Liver (tissue), 9 donors: Measurements from ENCODE around the gene SF3B5. TPM values are rescaled to one million over a fixed set of nuclear protein-coding genes. Genes with fewer than 3 reads are reported as not detected.

Experiments
- DNase-seq: peaks from one replicate; pipeline ENCODE4 v3.0.0-alpha.2; 2017; ENCODE audit warnings: low spot score
- H3K27ac ChIP-seq, 2 donors: one replicate each; pipeline ENCODE4 v1.7.0; 2013; ENCODE audit warnings: inconsistent platforms in 2 of 2, low read length in 2 of 2, control low read depth in 1 of 2, low read depth in 1 of 2, mild to moderate bottlenecking in 1 of 2
- H3K27me3 ChIP-seq, 4 donors: one replicate each; pipeline versions ENCODE4 v1.6.1 to v1.7.0; 2013; ENCODE audit warnings: low read length in 3 of 4, inconsistent platforms in 1 of 4, mild to moderate bottlenecking in 1 of 4, moderate library complexity in 1 of 4; ENCODE audit not compliant: control insufficient read depth in 4 of 4, insufficient read depth in 4 of 4
- H3K36me3 ChIP-seq, 4 donors: one replicate each; pipeline versions ENCODE4 v1.6.1 to v1.7.0; 2013; ENCODE audit warnings: low read length in 3 of 4, mild to moderate bottlenecking in 3 of 4, low read depth in 1 of 4, moderate library complexity in 1 of 4; ENCODE audit not compliant: control insufficient read depth in 4 of 4, insufficient read depth in 3 of 4
- H3K4me1 ChIP-seq, 4 donors: one replicate each; pipeline versions ENCODE4 v1.6.1 to v1.7.0; 2013; ENCODE audit warnings: low read length in 3 of 4, mild to moderate bottlenecking in 3 of 4, moderate library complexity in 1 of 4; ENCODE audit not compliant: control insufficient read depth in 4 of 4, insufficient read depth in 4 of 4
- H3K4me3 ChIP-seq, 3 donors: one replicate each; pipeline versions ENCODE4 v1.6.1 to v1.7.0; 2013; ENCODE audit warnings: low read length in 3 of 3, control low read depth in 1 of 3, low read depth in 1 of 3, mild to moderate bottlenecking in 1 of 3
- H3K9ac ChIP-seq, 2 donors: one replicate each; pipeline ENCODE4 v1.7.0; 2013; ENCODE audit warnings: low read length in 2 of 2, mild to moderate bottlenecking in 2 of 2, moderate library complexity in 2 of 2, control low read depth in 1 of 2, low read depth in 1 of 2
- H3K9me3 ChIP-seq, 4 donors: one replicate each; pipeline versions ENCODE4 v1.6.1 to v1.7.0; 2013; ENCODE audit warnings: low read length in 3 of 4; ENCODE audit not compliant: control insufficient read depth in 4 of 4
- EGR1 ChIP-seq, 2 donors: IDR thresholded peaks; 2 replicates each; pipeline ENCODE4 v1.6.1; 2016 to 2018; ENCODE audit warnings: antibody characterized with exemption in 2 of 2, low read depth in 2 of 2
- FOXA1 ChIP-seq: IDR thresholded peaks from 2 replicates; pipeline ENCODE4 v1.6.1; 2016; ENCODE audit warnings: antibody characterized with exemption
- FOXA2 ChIP-seq: IDR thresholded peaks from 2 replicates; pipeline ENCODE4 v1.6.1; 2016; ENCODE audit warnings: antibody characterized with exemption
- GABPA ChIP-seq, 2 donors: IDR thresholded peaks in 1 of 2; conservative IDR thresholded peaks in 1 of 2; 2 replicates each; pipeline ENCODE4 v1.6.1; 2016; ENCODE audit warnings: antibody characterized with exemption in 2 of 2, mild to moderate bottlenecking in 1 of 2, moderate library complexity in 1 of 2
- HNF4A ChIP-seq, 2 donors: conservative IDR thresholded peaks; 2 replicates each; pipeline ENCODE4 v1.6.1; 2016; ENCODE audit warnings: antibody characterized with exemption in 2 of 2, mild to moderate bottlenecking in 2 of 2
- HNF4G ChIP-seq: IDR thresholded peaks from 2 replicates; pipeline ENCODE4 v1.6.1; 2016; ENCODE audit warnings: antibody characterized with exemption
- JUND ChIP-seq, 2 donors: IDR thresholded peaks; 2 replicates each; pipeline ENCODE4 v1.6.1; 2016; ENCODE audit warnings: antibody characterized with exemption in 2 of 2
- NR2F2 ChIP-seq: IDR thresholded peaks from 2 replicates; pipeline ENCODE4 v1.6.1; 2016; ENCODE audit warnings: antibody characterized with exemption
- RAD21 ChIP-seq, 2 donors: IDR thresholded peaks; 2 replicates each; pipeline ENCODE4 v1.6.1; 2016; ENCODE audit warnings: antibody characterized with exemption in 2 of 2, mild to moderate bottlenecking in 2 of 2
- RXRA ChIP-seq, 2 donors: IDR thresholded peaks; 2 replicates each; pipeline ENCODE4 v1.6.1; 2017 to 2018; ENCODE audit warnings: antibody characterized with exemption in 2 of 2, mild to moderate bottlenecking in 1 of 2
- SP1 ChIP-seq: IDR thresholded peaks from 2 replicates; pipeline ENCODE4 v1.6.1; 2018; ENCODE audit warnings: antibody characterized with exemption, mild to moderate bottlenecking
- TAF1 ChIP-seq: conservative IDR thresholded peaks from 2 replicates; pipeline ENCODE4 v1.6.1; 2016; ENCODE audit warnings: antibody characterized with exemption, mild to moderate bottlenecking
- YY1 ChIP-seq: IDR thresholded peaks from 2 replicates; pipeline ENCODE4 v1.6.1; 2016; ENCODE audit warnings: antibody characterized with exemption, mild to moderate bottlenecking
- WGBS: extraction: QIAGEN DNeasy Blood & Tissue Kit; methylation state at CpG from one replicate; pipeline ENCODE4 v1.1.7; 2013; 5-methylcytosine and 5-hydroxymethylcytosine counted together
- polyA plus RNA-seq, 2 donors: library from polyadenylated mRNA; stranded (reverse) in 1 of 2; unstranded in 1 of 2; fragments of 200-250 nt in 1 of 2; fragments of >200 nt in 1 of 2; fragmentation: Nextera tagmentation in 1 of 2; extraction: Ambion mirVana in 1 of 2; gene quantifications; one replicate each; pipeline versions ENCODE4 v1.2.1 to v1.2.3, GENCODE V29; 2013 to 2015
- total RNA-seq, 2 donors: library from RNA; depleted of rRNA; stranded (reverse); fragments of >200 nt; gene quantifications; one replicate each; pipeline ENCODE4 v1.2.3, GENCODE V29; 2014
- TF ChIP-seq, protein P1 (sequence below): IDR thresholded peaks from 2 replicates; pipeline ENCODE4 v1.6.1; 2016; ENCODE audit warnings: antibody characterized with exemption
- TF ChIP-seq, protein P2 (sequence below): IDR thresholded peaks from 2 replicates; pipeline ENCODE4 v1.6.1; 2016; ENCODE audit warnings: antibody characterized with exemption, mild to moderate bottlenecking
- TF ChIP-seq, protein P3 (sequence below): fragments of 150-350 bp; IDR thresholded peaks from 2 replicates; pipeline ENCODE4 v1.5.1; 2017; ENCODE audit warnings: improper control_type of control experiment, low read depth, low read length; ENCODE audit not compliant: missing input control
- TF ChIP-seq, protein P4 (sequence below): IDR thresholded peaks from 2 replicates; pipeline ENCODE4 v1.6.1; 2016; ENCODE audit warnings: antibody characterized with exemption
- TF ChIP-seq, protein P5 (sequence below): IDR thresholded peaks from 2 replicates; pipeline ENCODE4 v1.6.1; 2016; ENCODE audit warnings: antibody characterized with exemption
- donor health status: healthy.
- donor health status: healthy.
- donor health status: healthy.
- donor health status: healthy.
- donor health status: healthy.

SF3B5 gene
- total and polyA plus RNA-seq, 4 donors = 51.8 to 178 (median 96.9) TPM

DNA sequence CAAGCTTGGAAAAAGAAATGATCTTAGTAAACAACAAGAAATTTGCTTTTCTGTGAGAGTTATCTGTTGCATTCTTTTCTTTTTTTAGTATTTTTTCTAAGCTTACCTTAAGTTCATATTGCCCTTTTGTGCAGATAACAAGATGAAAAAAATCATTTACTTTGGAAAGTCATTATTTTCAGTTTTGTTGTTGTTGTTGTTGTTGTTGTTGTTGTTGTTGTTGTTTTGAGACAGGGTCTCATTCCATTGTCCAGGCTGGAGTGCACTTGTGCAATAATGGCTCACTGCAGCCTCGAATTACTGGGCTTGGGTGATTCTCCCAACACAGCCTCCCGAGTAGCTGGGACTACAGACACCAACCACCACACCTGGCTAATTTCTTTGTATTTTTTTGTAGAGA lies 46.1 kb upstream of the SF3B5 start:
- WGBS = 85% methylated on average over 2 of the region's 2 CpGs
- H3K9ac ChIP-seq = no peak overlapping the region
- no peaks in the 10 kb centered on the region for H3K9me3 ChIP-seq
- no peaks in the 10 kb centered on the region for H3K27me3 ChIP-seq
- no peak overlapping the region for H3K27ac ChIP-seq
- TF ChIP-seq GABPA (IDR thresholded peaks at IDR 0.05 in 1 of 2, conservative IDR thresholded peaks at IDR 0.05 in 1 of 2) = no peak
- no peak for TF ChIP-seq EGR1 (IDR thresholded peaks at IDR 0.05; ENCODE audit: low read depth in 2 of 2)
- TF ChIP-seq RAD21 (IDR thresholded peaks at IDR 0.05) = no peak
- TF ChIP-seq FOXA2 = no peak
- TF ChIP-seq, protein P1, sequence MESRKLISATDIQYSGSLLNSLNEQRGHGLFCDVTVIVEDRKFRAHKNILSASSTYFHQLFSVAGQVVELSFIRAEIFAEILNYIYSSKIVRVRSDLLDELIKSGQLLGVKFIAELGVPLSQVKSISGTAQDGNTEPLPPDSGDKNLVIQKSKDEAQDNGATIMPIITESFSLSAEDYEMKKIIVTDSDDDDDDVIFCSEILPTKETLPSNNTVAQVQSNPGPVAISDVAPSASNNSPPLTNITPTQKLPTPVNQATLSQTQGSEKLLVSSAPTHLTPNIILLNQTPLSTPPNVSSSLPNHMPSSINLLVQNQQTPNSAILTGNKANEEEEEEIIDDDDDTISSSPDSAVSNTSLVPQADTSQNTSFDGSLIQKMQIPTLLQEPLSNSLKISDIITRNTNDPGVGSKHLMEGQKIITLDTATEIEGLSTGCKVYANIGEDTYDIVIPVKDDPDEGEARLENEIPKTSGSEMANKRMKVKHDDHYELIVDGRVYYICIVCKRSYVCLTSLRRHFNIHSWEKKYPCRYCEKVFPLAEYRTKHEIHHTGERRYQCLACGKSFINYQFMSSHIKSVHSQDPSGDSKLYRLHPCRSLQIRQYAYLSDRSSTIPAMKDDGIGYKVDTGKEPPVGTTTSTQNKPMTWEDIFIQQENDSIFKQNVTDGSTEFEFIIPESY = no peak
- TF ChIP-seq, protein P2, sequence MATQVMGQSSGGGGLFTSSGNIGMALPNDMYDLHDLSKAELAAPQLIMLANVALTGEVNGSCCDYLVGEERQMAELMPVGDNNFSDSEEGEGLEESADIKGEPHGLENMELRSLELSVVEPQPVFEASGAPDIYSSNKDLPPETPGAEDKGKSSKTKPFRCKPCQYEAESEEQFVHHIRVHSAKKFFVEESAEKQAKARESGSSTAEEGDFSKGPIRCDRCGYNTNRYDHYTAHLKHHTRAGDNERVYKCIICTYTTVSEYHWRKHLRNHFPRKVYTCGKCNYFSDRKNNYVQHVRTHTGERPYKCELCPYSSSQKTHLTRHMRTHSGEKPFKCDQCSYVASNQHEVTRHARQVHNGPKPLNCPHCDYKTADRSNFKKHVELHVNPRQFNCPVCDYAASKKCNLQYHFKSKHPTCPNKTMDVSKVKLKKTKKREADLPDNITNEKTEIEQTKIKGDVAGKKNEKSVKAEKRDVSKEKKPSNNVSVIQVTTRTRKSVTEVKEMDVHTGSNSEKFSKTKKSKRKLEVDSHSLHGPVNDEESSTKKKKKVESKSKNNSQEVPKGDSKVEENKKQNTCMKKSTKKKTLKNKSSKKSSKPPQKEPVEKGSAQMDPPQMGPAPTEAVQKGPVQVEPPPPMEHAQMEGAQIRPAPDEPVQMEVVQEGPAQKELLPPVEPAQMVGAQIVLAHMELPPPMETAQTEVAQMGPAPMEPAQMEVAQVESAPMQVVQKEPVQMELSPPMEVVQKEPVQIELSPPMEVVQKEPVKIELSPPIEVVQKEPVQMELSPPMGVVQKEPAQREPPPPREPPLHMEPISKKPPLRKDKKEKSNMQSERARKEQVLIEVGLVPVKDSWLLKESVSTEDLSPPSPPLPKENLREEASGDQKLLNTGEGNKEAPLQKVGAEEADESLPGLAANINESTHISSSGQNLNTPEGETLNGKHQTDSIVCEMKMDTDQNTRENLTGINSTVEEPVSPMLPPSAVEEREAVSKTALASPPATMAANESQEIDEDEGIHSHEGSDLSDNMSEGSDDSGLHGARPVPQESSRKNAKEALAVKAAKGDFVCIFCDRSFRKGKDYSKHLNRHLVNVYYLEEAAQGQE = no peak
- no peak for TF ChIP-seq YY1
- TF ChIP-seq, protein P3, sequence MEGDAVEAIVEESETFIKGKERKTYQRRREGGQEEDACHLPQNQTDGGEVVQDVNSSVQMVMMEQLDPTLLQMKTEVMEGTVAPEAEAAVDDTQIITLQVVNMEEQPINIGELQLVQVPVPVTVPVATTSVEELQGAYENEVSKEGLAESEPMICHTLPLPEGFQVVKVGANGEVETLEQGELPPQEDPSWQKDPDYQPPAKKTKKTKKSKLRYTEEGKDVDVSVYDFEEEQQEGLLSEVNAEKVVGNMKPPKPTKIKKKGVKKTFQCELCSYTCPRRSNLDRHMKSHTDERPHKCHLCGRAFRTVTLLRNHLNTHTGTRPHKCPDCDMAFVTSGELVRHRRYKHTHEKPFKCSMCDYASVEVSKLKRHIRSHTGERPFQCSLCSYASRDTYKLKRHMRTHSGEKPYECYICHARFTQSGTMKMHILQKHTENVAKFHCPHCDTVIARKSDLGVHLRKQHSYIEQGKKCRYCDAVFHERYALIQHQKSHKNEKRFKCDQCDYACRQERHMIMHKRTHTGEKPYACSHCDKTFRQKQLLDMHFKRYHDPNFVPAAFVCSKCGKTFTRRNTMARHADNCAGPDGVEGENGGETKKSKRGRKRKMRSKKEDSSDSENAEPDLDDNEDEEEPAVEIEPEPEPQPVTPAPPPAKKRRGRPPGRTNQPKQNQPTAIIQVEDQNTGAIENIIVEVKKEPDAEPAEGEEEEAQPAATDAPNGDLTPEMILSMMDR = no peak
- TF ChIP-seq, protein P4, sequence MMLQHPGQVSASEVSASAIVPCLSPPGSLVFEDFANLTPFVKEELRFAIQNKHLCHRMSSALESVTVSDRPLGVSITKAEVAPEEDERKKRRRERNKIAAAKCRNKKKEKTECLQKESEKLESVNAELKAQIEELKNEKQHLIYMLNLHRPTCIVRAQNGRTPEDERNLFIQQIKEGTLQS = no peak
- no peak for TF ChIP-seq HNF4G
- TF ChIP-seq JUND (IDR thresholded peaks at IDR 0.05) = no peak
- TF ChIP-seq HNF4A (conservative IDR thresholded peaks at IDR 0.05) = no peak
- no peak for TF ChIP-seq FOXA1
- no peak for TF ChIP-seq TAF1
- TF ChIP-seq, protein P5, sequence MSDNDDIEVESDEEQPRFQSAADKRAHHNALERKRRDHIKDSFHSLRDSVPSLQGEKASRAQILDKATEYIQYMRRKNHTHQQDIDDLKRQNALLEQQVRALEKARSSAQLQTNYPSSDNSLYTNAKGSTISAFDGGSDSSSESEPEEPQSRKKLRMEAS = no peak
- TF ChIP-seq SP1 = no peak
- TF ChIP-seq RXRA (IDR thresholded peaks at IDR 0.05) = no peak
- TF ChIP-seq NR2F2 = no peak
- no peak for DNase-seq
- no peaks in the 10 kb centered on the region for H3K36me3 ChIP-seq
- H3K4me3 ChIP-seq = no peak overlapping the region
- H3K4me1 ChIP-seq = no peaks in the 10 kb centered on the region
